HG02970 (cell line): ENCODE measurements around the gene GLRX.

Experiments
- ATAC-seq: cut with Tn5 transposase; IDR thresholded peaks from one replicate; pipeline ENCODE4 v1.9.1; 2021; ENCODE audit warnings: mild to moderate bottlenecking, moderate library complexity, moderate number of reproducible peaks; ENCODE audit not compliant: unreplicated experiment, low FRiP score

GLRX gene

GRCh38 chr5:95810305-95811125 lies 12.0 kb downstream of the GLRX start:
- no peak for ATAC-seq

GRCh38 chr5:95809414-95809960 lies 13.0 kb downstream of the GLRX start:
- ATAC-seq, result no peak

- peak; percentile 100 for ATAC-seq
Observed at GRCh38 chr5:95808686-95809413, 13.7 kb downstream of the GLRX start.

GRCh38 chr5:95808013-95808685 lies 14.4 kb downstream of the GLRX start:
- no peak for ATAC-seq

- ATAC-seq, result no peak
Observed at GRCh38 chr5:95806687-95807086, 15.8 kb downstream of the GLRX start.

GRCh38 chr5:95804736-95805539 lies 17.6 kb downstream of the GLRX start:
- ATAC-seq, result no peak

- no peak for ATAC-seq
Observed at GRCh38 chr5:95803271-95804148, 19.0 kb downstream of the GLRX start.

- ATAC-seq, result no peak
Observed at GRCh38 chr5:95801961-95802360, 20.6 kb downstream of the GLRX start.

GRCh38 chr5:95801532-95801931 lies 21.0 kb downstream of the GLRX start:
- ATAC-seq, result no peak

GRCh38 chr5:95800553-95800952 lies 22.0 kb downstream of the GLRX start:
- no peak for ATAC-seq

GRCh38 chr5:95799191-95799835 lies 23.2 kb downstream of the GLRX start:
- no peak for ATAC-seq

GRCh38 chr5:95798545-95798944 lies 24.0 kb downstream of the GLRX start:
- ATAC-seq, result no peak

- ATAC-seq, result no peak
Observed at GRCh38 chr5:95798048-95798447, 24.5 kb downstream of the GLRX start.

- no peak for ATAC-seq
Observed at GRCh38 chr5:95797301-95797700, 25.2 kb downstream of the GLRX start.

GRCh38 chr5:95794070-95794516 lies 28.4 kb downstream of the GLRX start:
- no peak for ATAC-seq

- no peak for ATAC-seq
Observed at GRCh38 chr5:95791751-95792150, 30.8 kb downstream of the GLRX start.

GRCh38 chr5:95788493-95788892 lies 34.0 kb downstream of the GLRX start:
- ATAC-seq, result no peak

- ATAC-seq, result no peak
Observed at GRCh38 chr5:95786821-95787418, 35.6 kb downstream of the GLRX start.
